GM19025 (cell line): ENCODE data around the gene BPIFB4.

Source experiments
- ATAC-seq: cut with Tn5 transposase; IDR thresholded peaks from one replicate; pipeline ENCODE4 v1.9.1; 2021; ENCODE audit warnings: mild to moderate bottlenecking, low read depth, moderate library complexity; ENCODE audit not compliant: unreplicated experiment

Gene BPIFB4

DNA sequence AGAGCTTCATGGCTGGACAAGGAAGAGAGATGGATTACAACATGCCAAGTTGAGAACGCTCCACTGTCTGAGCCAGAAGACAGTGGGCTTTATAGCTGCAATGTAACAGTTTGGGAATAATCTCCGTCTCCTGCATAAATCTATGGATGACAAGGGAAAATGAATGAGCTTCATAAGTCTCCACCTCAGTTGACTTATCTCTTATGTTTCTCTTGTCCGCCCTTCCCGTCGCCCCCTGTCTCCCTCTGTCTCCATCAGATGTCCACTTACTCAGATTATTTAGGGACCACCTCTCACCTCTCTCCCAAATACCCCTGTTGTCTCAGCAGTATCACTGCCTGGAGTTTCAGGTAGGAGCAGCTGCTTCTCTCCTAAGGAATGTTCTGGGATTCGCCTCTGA is 74.8 kb downstream of the BPIFB4 start:
- no peak for ATAC-seq

DNA sequence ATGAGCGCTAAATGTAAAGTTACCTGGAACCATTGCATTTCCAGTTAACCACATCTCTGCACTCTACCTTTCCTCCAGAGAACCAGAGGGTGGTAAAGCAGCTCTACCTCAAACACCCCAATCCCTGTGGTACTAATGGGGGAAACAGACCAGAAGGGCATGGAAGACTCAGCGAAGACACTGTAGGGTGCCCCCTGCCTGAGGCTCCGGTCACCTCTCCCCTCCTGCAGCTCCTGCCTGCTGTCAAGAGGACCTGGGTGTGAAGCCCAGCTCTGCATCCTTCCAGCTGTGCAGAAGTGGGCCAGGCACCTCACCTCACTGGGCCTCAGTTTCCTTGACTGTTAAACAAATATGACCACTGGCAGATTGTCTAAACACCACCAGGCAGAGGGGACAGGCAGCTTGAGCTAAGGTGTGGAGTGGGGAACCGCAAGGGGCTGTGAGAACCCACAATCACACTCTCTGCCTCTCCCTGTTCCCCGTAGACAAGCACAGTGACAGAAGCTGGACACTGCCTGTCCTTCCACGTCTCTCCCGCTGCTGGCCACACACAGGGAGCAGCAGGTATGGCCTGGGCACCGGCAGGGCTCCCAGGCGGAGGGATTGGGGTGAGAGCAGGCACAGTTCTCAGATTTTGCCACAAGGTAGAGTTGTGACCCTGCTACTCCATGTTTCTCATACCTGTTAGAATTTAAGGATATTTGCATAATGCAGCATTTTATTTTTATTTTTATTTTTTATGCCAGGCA is 79.4 kb downstream of the BPIFB4 start:
- no peak for ATAC-seq

DNA sequence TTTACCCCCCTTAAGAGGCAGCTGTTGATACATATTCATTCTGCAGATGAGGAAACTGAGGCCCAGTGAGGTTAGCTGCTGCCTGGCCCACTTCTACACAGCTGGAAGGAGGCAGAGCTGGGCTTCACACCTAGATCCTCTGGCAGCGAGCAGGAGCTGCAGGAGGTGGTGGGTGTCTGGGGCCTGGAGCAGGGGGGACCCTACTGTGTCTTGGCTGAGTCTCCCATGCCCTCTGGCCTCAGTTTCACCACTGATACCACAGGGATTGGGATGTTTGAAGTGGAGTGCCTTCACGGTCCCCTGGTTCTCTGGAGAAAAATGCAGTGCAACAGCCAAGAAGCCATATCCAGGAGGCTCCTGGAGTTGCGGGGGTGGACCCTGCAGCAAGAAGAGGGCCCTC is 80.3 kb downstream of the BPIFB4 start:
- ATAC-seq, result no peak

DNA sequence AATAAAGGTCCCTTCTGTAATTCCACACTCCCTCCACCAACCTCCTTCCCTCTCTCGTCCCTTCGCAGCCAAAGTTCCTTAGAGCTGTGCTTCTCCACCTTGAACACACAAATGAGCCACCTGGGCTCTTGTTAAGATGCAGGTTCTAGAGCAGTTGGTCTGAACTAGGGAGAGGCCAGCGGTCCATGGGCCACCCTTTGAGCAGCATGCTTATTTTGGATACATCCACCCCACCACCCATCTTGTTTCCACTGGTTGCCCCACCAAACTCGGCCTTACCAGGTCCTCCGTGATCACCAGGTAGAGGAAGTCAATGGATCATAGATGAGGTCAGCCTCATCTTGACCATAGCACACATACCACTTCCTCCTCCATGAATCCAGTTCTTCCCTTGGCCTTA is 81.2 kb downstream of the BPIFB4 start:
- no peak for ATAC-seq
